SK-N-SH treated with all-trans-retinoic acid at 6 μM for 48 hours (cell line): Measurements from ENCODE around the gene ATAD3C.
"Not testable (repeated sequence)": the region's sequence is repeated elsewhere in the genome, so short reads cannot be mapped to it uniquely, and the experiment has no call there.

ENCODE experiments used
- ATAC-seq: fragments of 200-7000 bp; cut with Tn5 transposase; 3 replicates; pipeline ENCODE4 v1.9.1; 2020; ENCODE audit warnings: mild to moderate bottlenecking, moderate library complexity
- ARNTL ChIP-seq: fragments of 450-650 bp; formaldehyde crosslinking; IDR thresholded peaks from 2 replicates; pipeline ENCODE4 v1.5.0; 2020; ENCODE audit warnings: low read depth, mild to moderate bottlenecking, moderate library complexity, borderline replicate concordance
- BACH2 ChIP-seq: fragments of 250-450 bp; sonication (Bioruptor Pico); IDR thresholded peaks from 2 replicates; pipeline ENCODE4 v1.9.0; 2021; ENCODE audit warnings: mild to moderate bottlenecking, borderline replicate concordance
- CSDC2 ChIP-seq: fragments of 250-450 bp; sonication (Bioruptor Pico); IDR thresholded peaks from 2 replicates; pipeline ENCODE4 v1.5.0; 2020; ENCODE audit warnings: mild to moderate bottlenecking, moderate library complexity
- CSRNP3 ChIP-seq: fragments of 250-450 bp; sonication (Bioruptor Pico); IDR thresholded peaks from 2 replicates; pipeline ENCODE4 v1.5.1; 2021; ENCODE audit warnings: mild to moderate bottlenecking, moderate library complexity
- ESRRG ChIP-seq: fragments of 250-450 bp; sonication (Bioruptor Pico); IDR thresholded peaks from 2 replicates; pipeline ENCODE4 v1.6.1; 2021; ENCODE audit warnings: mild to moderate bottlenecking
- GLIS3 ChIP-seq: fragments of 250-450 bp; sonication (Bioruptor Pico); IDR thresholded peaks from 2 replicates; pipeline ENCODE4 v1.5.0; 2020; ENCODE audit warnings: mild to moderate bottlenecking, moderate library complexity
- ISL1 ChIP-seq: fragments of 250-450 bp; sonication (Bioruptor Pico); IDR thresholded peaks from 2 replicates; pipeline ENCODE4 v2.1.2; 2022; ENCODE audit warnings: mild to moderate bottlenecking, moderate library complexity
- OSR1 ChIP-seq: fragments of 250-450 bp; sonication (Bioruptor Pico); IDR thresholded peaks from 2 replicates; pipeline ENCODE4 v1.8.0; 2022; ENCODE audit warnings: moderate library complexity, mild to moderate bottlenecking, inconsistent platforms
- POU6F1 ChIP-seq: fragments of 250-450 bp; sonication (Bioruptor Pico); IDR thresholded peaks from 2 replicates; pipeline ENCODE4 v1.8.0; 2021; ENCODE audit warnings: low read depth, mild to moderate bottlenecking, moderate library complexity, borderline replicate concordance
- PPARA ChIP-seq: fragments of 250-450 bp; sonication (Bioruptor Pico); IDR thresholded peaks from 2 replicates; pipeline ENCODE4 v1.5.0; 2020; ENCODE audit warnings: mild to moderate bottlenecking, borderline replicate concordance
- RARB ChIP-seq: fragments of 250-450 bp; sonication (Bioruptor Pico); IDR thresholded peaks from 2 replicates; pipeline ENCODE4 v1.8.0; 2021; ENCODE audit warnings: mild to moderate bottlenecking, moderate library complexity
- SNAI2 ChIP-seq: fragments of 250-450 bp; sonication (Bioruptor Pico); IDR thresholded peaks from 2 replicates; pipeline ENCODE4 v1.5.0; 2020; ENCODE audit warnings: mild to moderate bottlenecking, moderate library complexity
- TCF4 ChIP-seq: fragments of 250-450 bp; sonication (Bioruptor Pico); IDR thresholded peaks from 2 replicates; pipeline ENCODE4 v1.8.0; 2021; ENCODE audit warnings: mild to moderate bottlenecking, moderate library complexity, borderline replicate concordance
- TOX ChIP-seq: fragments of 250-450 bp; sonication (Bioruptor Pico); IDR thresholded peaks from 2 replicates; pipeline ENCODE4 v1.8.0; 2021; ENCODE audit warnings: mild to moderate bottlenecking, moderate library complexity, borderline replicate concordance
- ZC3H10 ChIP-seq: fragments of 250-450 bp; sonication (Bioruptor Pico); IDR thresholded peaks from 2 replicates; pipeline ENCODE4 v1.5.1; 2021; ENCODE audit warnings: mild to moderate bottlenecking, moderate library complexity
- ZFP30 ChIP-seq: fragments of 450-650 bp; formaldehyde crosslinking; IDR thresholded peaks from 2 replicates; pipeline ENCODE4 v1.5.0; 2022; ENCODE audit warnings: mild to moderate bottlenecking, moderate library complexity
- ZNF70 ChIP-seq: fragments of 450-650 bp; formaldehyde crosslinking; IDR thresholded peaks from 2 replicates; pipeline ENCODE4 v1.5.0; 2020; ENCODE audit warnings: mild to moderate bottlenecking, moderate library complexity
- TF ChIP-seq, protein P1 (sequence below): fragments of 250-450 bp; sonication (Bioruptor Pico); IDR thresholded peaks from 2 replicates; pipeline ENCODE4 v1.5.0; 2020; ENCODE audit warnings: mild to moderate bottlenecking, moderate library complexity
- TF ChIP-seq, protein P2 (sequence below): fragments of 250-450 bp; sonication (Bioruptor Pico); IDR thresholded peaks from 2 replicates; pipeline ENCODE4 v1.5.1; 2020; ENCODE audit warnings: low read depth, mild to moderate bottlenecking, moderate library complexity
- TF ChIP-seq, protein P3 (sequence below): fragments of 250-450 bp; sonication (Bioruptor Pico); IDR thresholded peaks from 2 replicates; pipeline ENCODE4 v1.8.0; 2020; ENCODE audit warnings: mild to moderate bottlenecking, moderate library complexity, borderline replicate concordance

ATAD3C gene

GRCh38 chr1:1427106-1427819, 22.2 kb upstream of the ATAD3C start:
- no peak for ATAC-seq
- TF ChIP-seq CSRNP3 (no peak), ZNF70 (CRISPR knock-in tag) (no peak), POU6F1 (no peak), ESRRG (CRISPR knock-in tag) (no peak), GLIS3 (no peak), TOX (CRISPR knock-in tag) (no peak), ARNTL (CRISPR knock-in tag) (no peak), OSR1 (CRISPR knock-in tag) (no peak), ISL1 (CRISPR knock-in tag) (no peak), ZC3H10 (no peak), PPARA (CRISPR knock-in tag) (no peak), RARB (CRISPR knock-in tag) (no peak), SNAI2 (CRISPR knock-in tag) (no peak), ZFP30 (no peak), BACH2 (CRISPR knock-in tag) (no peak), TCF4 (no peak)
- TF ChIP-seq, protein P1, sequence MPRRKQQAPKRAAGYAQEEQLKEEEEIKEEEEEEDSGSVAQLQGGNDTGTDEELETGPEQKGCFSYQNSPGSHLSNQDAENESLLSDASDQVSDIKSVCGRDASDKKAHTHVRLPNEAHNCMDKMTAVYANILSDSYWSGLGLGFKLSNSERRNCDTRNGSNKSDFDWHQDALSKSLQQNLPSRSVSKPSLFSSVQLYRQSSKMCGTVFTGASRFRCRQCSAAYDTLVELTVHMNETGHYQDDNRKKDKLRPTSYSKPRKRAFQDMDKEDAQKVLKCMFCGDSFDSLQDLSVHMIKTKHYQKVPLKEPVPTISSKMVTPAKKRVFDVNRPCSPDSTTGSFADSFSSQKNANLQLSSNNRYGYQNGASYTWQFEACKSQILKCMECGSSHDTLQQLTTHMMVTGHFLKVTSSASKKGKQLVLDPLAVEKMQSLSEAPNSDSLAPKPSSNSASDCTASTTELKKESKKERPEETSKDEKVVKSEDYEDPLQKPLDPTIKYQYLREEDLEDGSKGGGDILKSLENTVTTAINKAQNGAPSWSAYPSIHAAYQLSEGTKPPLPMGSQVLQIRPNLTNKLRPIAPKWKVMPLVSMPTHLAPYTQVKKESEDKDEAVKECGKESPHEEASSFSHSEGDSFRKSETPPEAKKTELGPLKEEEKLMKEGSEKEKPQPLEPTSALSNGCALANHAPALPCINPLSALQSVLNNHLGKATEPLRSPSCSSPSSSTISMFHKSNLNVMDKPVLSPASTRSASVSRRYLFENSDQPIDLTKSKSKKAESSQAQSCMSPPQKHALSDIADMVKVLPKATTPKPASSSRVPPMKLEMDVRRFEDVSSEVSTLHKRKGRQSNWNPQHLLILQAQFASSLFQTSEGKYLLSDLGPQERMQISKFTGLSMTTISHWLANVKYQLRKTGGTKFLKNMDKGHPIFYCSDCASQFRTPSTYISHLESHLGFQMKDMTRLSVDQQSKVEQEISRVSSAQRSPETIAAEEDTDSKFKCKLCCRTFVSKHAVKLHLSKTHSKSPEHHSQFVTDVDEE (CRISPR knock-in tag) = no peak
- TF ChIP-seq, protein P2, sequence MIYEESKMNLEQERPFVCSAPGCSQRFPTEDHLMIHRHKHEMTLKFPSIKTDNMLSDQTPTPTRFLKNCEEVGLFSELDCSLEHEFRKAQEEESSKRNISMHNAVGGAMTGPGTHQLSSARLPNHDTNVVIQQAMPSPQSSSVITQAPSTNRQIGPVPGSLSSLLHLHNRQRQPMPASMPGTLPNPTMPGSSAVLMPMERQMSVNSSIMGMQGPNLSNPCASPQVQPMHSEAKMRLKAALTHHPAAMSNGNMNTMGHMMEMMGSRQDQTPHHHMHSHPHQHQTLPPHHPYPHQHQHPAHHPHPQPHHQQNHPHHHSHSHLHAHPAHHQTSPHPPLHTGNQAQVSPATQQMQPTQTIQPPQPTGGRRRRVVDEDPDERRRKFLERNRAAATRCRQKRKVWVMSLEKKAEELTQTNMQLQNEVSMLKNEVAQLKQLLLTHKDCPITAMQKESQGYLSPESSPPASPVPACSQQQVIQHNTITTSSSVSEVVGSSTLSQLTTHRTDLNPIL (CRISPR knock-in tag) = no peak

DNA sequence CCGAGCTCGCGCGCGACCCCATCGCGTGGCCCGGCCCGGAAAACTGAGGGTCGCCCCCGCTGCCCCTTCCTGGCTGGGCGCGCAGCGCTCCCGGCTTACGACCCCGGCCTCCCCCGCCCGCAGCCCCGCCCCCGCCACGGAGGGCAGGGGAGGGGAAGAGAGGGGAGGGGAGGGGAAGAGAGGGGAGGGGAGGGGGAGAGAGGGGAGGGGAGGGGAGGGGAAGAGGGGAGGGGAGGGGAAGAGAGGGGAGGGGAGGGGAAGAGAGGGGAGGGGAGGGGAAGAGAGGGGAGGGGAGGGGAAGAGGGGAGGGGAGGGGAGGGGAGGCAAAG, 21.7 kb upstream of the ATAD3C start:
- TF ChIP-seq TOX (CRISPR knock-in tag) = no peak
- TF ChIP-seq ZNF70 (CRISPR knock-in tag) = no peak
- TF ChIP-seq RARB (CRISPR knock-in tag) = no peak
- no peak for TF ChIP-seq SNAI2 (CRISPR knock-in tag)
- no peak for ATAC-seq

DNA sequence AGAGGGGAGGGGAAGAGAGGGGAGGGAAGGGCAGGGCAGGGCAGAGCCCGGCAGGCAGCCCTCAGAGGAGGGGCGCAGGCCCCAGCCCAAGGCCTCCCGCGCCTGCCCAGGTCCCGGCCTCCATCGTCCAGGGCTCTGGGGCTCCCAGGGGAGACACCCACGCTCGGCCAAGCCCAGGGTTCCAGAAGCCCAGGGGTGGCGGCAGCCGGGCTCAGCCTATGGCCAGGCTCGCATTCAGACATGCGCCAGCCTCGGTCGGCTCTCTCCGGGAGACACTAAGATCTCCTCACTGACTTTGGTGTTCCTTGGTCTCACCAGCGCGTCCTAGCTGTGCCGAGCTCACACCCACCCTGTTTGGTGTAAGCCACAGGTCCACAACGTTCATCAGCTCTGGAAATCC, 21.3 kb upstream of the ATAD3C start:
- TF ChIP-seq, protein P1 (CRISPR knock-in tag) = no peak
- TF ChIP-seq, protein P3, sequence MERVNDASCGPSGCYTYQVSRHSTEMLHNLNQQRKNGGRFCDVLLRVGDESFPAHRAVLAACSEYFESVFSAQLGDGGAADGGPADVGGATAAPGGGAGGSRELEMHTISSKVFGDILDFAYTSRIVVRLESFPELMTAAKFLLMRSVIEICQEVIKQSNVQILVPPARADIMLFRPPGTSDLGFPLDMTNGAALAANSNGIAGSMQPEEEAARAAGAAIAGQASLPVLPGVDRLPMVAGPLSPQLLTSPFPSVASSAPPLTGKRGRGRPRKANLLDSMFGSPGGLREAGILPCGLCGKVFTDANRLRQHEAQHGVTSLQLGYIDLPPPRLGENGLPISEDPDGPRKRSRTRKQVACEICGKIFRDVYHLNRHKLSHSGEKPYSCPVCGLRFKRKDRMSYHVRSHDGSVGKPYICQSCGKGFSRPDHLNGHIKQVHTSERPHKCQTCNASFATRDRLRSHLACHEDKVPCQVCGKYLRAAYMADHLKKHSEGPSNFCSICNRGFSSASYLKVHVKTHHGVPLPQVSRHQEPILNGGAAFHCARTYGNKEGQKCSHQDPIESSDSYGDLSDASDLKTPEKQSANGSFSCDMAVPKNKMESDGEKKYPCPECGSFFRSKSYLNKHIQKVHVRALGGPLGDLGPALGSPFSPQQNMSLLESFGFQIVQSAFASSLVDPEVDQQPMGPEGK (CRISPR knock-in tag) = no peak
- TF ChIP-seq RARB (CRISPR knock-in tag) (no peak), POU6F1 (no peak), ZFP30 (no peak), ARNTL (CRISPR knock-in tag) (no peak), ESRRG (CRISPR knock-in tag) (no peak), GLIS3 (no peak), PPARA (CRISPR knock-in tag) (no peak), SNAI2 (CRISPR knock-in tag) (no peak), CSDC2 (CRISPR knock-in tag) (no peak), TCF4 (no peak)
- TF ChIP-seq, protein P2 (CRISPR knock-in tag) = no peak
- no peak for ATAC-seq

- ATAC-seq = not testable (repeated sequence)
Observed at GRCh38 chr1:1428967-1429366, 20.5 kb upstream of the ATAD3C start.
